GM19099 (cell line): Measurements from ENCODE around the gene GRK5.

Experiments used
- POLR2A ChIP-seq: IDR thresholded peaks from 3 replicates; pipeline ENCODE4 v1.6.1; 2011; ENCODE audit warnings: low read depth; ENCODE audit not compliant: insufficient read length; ENCODE audit errors: extremely low read depth

GRK5 gene

DNA sequence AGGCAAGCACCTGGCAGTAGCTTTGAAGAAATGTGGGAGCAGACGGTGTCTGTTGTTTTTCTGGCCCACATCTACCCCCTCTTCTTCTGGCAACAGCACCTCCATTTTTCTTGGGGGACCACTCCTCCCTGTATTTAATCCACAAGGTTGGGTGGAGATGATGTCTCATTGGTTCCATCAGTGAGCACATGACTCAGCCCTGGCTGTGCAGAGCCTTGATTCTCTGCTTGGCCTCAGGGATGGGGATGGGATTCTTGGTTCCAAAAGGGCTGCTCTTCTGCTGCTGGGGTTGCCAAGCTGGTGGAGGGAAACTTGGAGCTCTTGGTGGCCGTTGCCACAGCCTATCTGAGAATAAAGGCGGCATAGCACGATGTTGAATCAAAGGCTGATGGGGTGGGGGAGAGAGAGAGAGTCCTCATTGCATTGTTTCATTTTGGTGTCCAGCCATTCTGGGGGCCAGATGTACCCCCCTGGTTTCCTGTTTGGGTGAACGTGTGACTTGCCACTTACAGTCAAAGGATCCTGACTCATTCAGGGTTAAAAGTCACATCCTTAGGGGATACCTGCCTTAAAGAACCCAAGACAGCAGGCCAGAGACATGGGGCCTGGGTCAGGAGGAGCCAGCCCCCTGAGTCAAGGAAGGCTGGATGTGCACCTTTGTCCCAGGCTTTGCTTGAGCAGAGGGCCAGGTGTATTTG is 25.9 kb downstream of the GRK5 start:
- no peak for TF ChIP-seq POLR2A

DNA sequence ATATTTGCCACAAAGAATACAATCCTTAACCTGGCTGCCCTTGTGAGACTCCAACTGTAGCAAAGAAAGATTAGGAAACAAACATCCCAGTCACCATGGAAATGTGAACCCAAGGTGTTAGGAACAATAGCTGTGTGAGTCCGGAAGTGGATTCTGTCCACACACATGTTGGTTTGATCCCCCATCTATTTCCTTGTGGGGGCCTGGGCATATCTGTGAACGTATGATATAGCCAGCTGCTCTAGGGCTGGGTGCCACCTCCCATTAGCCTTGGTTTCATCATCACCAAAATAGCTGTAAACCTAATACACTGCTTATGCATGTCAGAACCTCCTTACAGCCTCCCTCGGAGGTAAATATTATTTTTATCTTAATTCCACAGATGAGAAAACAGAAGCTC is 26.4 kb downstream of the GRK5 start:
- TF ChIP-seq POLR2A: no peak

DNA sequence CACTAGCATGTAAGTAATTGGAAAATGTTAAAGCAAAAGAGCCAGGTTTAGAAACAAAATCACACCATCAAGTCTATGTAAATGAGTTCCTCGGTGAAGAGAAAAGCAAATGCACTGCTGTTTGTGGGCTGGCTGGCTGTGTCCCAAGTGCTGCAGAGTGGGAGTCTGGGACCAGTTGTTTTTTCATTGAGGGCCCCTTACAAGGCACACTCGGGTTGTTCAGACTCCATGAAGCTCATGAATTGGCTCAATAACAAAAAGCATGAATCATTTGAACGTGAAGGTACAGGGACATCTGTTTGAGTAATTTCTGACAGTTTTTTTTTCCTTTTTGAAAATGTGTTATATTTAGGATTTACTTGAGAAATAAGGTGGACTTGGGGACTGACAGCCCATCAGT is 28.0 kb downstream of the GRK5 start:
- no peak for TF ChIP-seq POLR2A

DNA sequence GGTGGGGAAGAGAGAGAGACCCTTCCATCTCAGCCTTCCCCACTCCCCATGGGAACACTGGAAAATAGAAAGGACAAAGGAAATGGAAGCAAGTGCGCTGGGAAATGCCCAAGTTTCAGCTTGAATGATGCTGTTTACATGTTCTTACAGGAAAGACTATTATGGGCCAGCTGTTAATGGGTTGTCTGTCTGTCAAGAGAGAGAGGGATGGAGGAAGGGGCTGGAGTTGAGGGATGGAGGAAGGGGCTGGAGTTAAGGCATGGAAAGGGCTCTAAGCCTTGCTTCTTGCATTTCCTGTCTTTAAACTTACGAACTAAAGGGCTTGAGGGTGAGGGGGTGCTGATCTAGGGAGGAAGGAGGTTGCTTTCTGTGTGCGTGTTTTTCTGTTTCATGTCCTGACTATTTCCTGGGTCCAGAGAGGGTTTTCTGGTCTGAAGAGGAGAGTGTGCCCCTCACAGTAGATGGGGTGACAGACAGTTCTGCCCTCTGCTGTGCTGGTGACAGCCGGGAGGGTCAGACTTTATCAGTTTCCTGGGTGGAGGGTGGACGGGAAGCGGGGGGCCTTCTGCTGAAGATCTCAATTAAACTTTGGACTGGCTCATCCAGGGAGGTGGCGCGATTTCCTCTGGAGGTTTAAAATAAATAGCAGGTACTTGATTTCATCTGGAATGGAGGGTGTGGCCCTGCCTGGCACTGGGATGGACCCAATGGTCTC is 30.5 kb downstream of the GRK5 start:
- TF ChIP-seq POLR2A: no peak

DNA sequence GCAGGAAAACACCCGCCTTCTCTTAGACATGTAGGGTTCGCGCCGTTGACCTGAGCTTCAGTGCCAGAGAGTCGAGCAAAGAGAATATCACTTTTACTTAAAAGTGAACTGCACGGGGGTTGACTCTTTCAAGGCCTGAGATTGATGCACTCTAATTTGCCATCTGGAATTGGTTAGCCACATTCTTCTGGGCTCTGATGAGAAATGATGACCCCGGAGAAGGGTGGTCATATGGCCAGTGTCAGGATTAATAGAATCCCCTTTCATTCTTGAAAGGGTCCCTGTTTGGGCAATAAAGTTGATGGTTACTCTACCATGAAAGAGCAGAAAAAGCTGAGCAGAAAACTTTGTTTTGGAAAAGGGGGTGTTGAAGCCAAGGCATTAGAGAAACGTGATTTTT is 31.2 kb downstream of the GRK5 start:
- no peak for TF ChIP-seq POLR2A

DNA sequence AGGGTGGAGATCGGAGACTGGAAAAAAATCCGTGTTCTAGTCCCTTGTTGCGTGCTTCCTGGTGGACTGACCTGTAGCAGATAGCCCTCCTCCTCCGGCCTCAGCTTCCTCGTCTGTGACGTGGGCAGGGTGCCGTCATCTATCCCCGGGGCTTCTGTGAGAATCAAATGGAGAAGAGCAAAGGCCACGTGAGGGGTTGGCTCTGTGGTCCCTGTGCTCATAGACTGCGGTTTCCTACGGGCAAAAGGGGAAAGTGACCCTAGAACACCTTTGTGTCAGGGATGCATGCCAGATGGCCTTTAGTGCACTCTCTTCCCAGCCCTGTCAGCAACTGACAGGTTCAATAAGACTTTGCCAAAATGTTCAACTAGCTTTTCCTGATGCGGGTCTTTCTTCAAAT is 33.7 kb downstream of the GRK5 start:
- no peak for TF ChIP-seq POLR2A

DNA sequence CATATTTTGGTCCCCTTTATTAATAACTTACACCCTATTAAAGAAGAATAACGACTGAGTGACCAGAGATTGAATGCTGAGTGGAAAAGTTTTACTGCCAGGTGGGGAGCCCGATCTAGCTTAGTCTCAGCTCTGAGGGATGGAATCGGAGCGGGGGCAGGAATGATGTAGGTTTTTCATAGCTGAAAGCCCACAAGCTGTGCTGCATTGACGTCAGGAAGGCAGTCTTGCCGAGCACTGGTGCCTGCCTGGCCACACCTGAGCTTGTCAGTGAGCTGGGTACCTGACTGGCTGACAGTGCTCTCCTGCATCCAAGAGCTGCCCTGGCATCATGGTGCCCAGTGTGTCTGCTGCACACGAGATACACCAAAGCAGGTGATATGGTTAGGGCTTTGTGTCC is 34.8 kb downstream of the GRK5 start:
- TF ChIP-seq POLR2A: no peak

DNA sequence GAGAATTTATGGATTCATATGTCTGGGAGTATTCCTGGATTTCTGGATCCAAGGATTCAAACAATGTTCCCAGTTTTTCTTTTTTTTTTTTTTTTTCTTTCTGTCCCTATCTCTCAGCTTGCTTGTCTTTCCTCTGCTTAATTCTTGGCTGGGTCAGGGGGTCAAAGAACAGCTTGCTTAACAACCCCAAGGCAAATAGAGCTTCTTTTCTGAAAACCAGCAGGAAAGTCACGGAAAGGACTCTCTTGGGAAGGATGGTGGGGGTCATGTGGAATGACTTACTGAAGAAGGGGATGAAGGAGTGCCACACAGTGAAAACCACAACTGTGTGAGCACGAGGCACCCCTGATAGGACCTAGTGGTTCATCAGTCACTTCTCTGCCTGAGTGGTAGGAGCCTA is 36.1 kb downstream of the GRK5 start:
- TF ChIP-seq POLR2A: no peak

DNA sequence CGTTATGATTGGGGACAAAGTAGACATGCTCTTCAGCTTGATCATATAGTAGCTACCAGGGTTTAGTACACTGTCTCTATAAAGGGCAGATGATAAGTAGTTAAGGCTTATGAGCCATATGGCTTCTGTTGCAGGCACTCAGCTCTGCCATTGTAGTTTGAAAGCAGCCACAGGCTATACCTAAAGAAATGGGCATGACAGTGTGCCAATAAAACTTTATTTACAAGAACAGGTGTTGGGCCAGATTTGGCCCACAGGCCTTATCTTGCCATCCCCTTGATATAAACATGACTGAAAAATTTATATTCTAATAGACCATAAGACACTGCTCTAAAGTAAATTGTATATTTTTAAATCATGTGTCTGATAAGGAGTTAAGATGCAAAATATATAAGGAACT is 36.6 kb downstream of the GRK5 start:
- TF ChIP-seq POLR2A: no peak

DNA sequence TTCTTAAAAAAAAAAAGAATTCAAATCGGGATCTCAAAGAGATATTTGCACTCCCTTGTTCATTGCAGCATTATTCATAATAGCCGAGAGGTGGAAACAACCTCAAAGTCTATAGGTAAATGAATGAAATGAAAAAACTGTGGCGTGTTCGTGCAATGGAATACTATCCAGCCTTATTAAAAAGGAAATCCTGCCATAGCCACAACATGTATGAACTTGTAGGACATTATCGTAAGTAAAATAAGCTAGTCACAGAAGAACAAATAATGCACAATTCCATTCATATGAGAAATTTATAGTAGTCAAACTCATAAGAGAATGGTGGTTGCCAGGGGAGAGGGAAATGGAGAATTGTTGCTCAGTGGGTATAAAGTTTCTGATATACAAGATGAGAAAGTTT is 37.9 kb downstream of the GRK5 start:
- no peak for TF ChIP-seq POLR2A

DNA sequence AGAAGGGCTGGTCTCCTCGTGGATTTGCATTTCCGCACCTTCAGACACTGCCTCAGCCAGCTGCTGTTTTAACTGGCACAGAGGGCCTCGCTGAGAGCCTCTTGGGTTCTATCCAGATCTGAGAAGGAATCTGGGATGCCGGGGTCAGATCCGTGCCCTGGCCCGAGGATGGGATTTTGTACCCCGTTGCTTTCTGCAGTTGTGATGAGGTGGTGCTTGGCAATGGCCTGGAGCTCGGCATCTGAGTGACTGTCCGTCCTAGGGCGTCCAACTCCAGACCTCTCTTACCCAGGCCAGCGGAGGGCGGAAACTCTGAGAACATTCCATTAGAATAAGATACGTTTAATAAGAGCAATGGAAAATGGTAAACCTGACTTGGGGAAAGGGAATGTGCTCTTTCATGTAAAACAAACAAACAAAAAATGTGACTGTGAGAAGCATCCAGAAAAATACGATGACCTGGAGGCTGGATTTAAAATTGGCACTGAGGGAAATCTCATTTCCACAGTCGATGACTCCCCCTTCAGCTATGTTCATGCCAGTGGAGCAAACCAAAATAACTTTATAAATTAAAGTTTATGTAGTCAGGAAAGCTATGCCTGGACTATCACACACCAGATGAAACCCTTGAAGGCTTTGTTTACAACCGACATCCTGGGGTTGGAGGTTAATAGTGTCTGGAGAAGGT is 39.6 kb downstream of the GRK5 start:
- no peak for TF ChIP-seq POLR2A

DNA sequence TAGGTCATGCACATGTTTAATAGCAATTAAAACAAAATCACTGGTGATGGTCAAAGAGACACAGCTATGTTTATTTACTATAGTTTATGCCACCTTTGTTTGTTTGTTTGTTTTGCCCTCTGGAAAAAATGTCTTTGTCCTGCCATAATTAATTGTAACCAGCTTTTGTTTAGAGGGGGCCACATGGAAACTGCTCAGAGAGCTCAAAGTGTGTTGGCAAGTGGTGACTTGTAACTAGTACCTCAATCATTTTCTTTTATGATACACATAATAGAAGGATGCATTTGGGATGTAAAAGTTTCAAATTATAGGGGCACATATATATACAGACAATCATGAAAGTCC is 40.2 kb downstream of the GRK5 start:
- no peak for TF ChIP-seq POLR2A

DNA sequence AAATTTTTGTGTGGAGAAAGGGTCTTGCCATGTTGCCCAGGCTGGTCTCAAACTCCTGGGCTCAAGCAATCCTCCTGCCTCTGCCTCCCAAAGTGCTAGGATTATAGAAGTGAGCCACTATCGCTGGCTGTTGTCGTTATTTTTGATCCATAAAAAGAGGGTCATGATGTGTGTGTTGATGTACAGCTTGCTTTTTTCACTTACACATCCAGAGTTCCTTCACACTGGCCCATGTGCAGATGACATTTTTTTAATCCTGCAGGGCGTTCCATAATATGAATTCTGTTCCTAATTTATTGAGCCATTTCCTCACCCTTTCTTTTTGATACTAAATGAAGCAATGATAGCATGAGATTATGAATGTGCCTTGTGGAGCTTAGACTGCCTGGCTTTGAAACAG is 40.8 kb downstream of the GRK5 start:
- TF ChIP-seq POLR2A: no peak

DNA sequence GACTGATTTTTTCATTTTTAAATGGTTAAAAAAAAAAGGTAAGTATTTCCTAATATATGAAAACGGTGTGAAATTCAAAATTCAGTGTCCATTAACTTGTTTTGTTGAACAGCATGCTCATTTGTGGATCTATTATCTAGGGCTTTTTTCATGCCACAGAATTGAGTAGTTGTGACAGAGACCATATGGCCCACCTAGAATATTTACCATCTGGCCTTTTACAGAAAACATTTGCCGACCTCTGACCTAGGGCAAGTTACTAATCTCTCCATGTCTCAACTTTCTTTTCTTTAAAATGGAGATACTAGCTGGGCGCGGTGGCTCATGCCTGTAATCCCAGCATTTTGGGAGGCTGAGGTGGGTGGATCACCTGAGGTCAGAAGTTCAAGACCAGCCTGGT is 41.3 kb downstream of the GRK5 start:
- TF ChIP-seq POLR2A: no peak

DNA sequence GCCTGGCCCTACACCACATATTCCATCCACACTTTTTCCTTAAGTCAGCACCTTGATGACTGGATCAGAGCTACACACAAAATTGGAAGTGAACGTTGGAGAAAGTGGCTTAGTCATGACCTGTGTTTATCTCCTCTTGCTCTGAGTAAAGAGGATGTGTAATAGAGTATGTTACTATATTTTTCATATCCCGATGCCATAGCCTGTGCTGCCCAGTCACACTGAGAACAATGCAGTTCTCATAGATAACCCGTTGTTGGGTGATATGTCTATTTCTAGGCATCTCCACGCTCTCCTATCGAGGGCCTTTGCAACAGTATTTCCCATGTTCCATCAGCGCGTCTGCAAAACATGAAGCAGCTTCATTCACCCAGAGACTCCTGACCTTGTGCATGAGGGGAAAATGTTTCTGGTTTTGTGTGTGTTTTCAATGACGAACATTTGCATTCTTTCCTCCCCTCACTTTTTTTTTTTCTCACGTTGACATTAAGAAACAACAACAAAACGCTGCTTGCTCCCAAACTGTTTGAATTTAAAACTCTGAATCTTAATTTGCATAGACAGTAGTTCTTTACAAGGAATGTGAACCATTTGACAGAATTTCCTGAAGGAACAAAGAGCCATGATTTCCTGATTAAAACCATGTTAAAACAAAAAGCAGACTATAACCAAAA is 43.4 kb downstream of the GRK5 start:
- TF ChIP-seq POLR2A: no peak

DNA sequence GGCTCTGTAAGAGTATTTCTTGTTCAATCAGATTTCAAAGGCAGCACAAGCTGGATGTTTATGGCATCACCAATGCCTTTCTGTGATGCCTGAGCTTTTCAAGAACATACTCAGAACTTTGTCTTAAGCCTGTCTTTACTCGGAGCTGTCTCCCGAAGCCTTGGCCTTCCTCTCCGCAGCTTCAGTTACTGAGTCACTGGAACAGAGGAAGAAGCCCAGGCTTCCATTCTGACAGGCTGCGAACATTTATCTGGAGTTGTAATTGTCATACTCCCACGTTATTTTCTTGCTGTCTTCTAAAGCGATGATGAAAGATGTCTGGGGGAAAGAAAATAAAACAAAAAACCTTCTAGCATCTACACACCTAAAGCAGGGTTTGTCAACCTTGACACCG is 43.9 kb downstream of the GRK5 start:
- no peak for TF ChIP-seq POLR2A
